CD4-positive, alpha-beta T cell treated with Interleukin-15 for 1 hour (primary cell): ENCODE data around the gene RAD51C.
"Not testable (repeated sequence)": the region's sequence is repeated elsewhere in the genome, so short reads cannot be mapped to it uniquely, and the experiment has no call there.

ENCODE experiments used
- DNase-seq: peaks from one replicate; pipeline ENCODE4 v3.0.0-alpha.2; 2020

The RAD51C gene

GRCh38 chr17:58684462-58684861 is 7.9 kb upstream of the RAD51C start:
- DNase-seq = not testable (repeated sequence)

- DNase-seq = no peak
These were observed 5.4 kb upstream of the RAD51C start for GRCh38 chr17:58686980-58687379.

- no peak for DNase-seq
These were observed 3.9 kb upstream of the RAD51C start for GRCh38 chr17:58688521-58688920.

GRCh38 chr17:58690033-58690432 is 2.4 kb upstream of the RAD51C start:
- not testable (repeated sequence) for DNase-seq

GRCh38 chr17:58691701-58692238 is 632 bp upstream of the RAD51C start, which contains the start of gene TEX14:
TEX14 (minus strand) TSS chr17:58692045; CDS start chr17:58652001, 40,044 bp downstream.
- no peak for DNase-seq

- no peak for DNase-seq
These were observed 806 bp downstream of the RAD51C start for GRCh38 chr17:58693208-58693607.

- no peak for DNase-seq
These were observed 1.3 kb downstream of the RAD51C start for GRCh38 chr17:58693751-58694150.

GRCh38 chr17:58694302-58694701 is 1.9 kb downstream of the RAD51C start:
- no peak for DNase-seq

GRCh38 chr17:58694826-58695225 is 2.4 kb downstream of the RAD51C start:
- DNase-seq = no peak

- DNase-seq = no peak
These were observed 7.4 kb downstream of the RAD51C start for GRCh38 chr17:58699771-58700170.

GRCh38 chr17:58702045-58702476 is 9.7 kb downstream of the RAD51C start:
- DNase-seq = no peak

GRCh38 chr17:58702708-58703107 is 10.3 kb downstream of the RAD51C start:
- no peak for DNase-seq

GRCh38 chr17:58703137-58703915 is 10.9 kb downstream of the RAD51C start:
- no peak for DNase-seq

- no peak for DNase-seq
These were observed 11.5 kb downstream of the RAD51C start for GRCh38 chr17:58703916-58704286.

- no peak for DNase-seq
These were observed 14.1 kb downstream of the RAD51C start for GRCh38 chr17:58706351-58707140.

GRCh38 chr17:58710948-58711552 is 18.6 kb downstream of the RAD51C start:
- DNase-seq = no peak

GRCh38 chr17:58722274-58722673 is 29.9 kb downstream of the RAD51C start:
- no peak for DNase-seq

- no peak for DNase-seq
These were observed 30.3 kb downstream of the RAD51C start for GRCh38 chr17:58722696-58723095.

- DNase-seq = no peak
These were observed 36.4 kb downstream of the RAD51C start for GRCh38 chr17:58728798-58729197.

- DNase-seq = no peak
These were observed 38.5 kb downstream of the RAD51C start for GRCh38 chr17:58730937-58731336.

GRCh38 chr17:58734040-58734439 is 41.6 kb downstream of the RAD51C start:
- DNase-seq = no peak

- DNase-seq = no peak
These were observed 42.4 kb downstream of the RAD51C start for GRCh38 chr17:58734811-58735210.

- DNase-seq = no peak
These were observed 48.8 kb downstream of the RAD51C start for GRCh38 chr17:58741121-58741625.
